GM21825 (cell line): ENCODE data around the gene HEPACAM.

ENCODE experiments used
- ATAC-seq: cut with Tn5 transposase; IDR thresholded peaks from one replicate; pipeline ENCODE4 v1.9.1; 2021; ENCODE audit warnings: mild to moderate bottlenecking, moderate library complexity; ENCODE audit not compliant: unreplicated experiment

The HEPACAM gene

DNA sequence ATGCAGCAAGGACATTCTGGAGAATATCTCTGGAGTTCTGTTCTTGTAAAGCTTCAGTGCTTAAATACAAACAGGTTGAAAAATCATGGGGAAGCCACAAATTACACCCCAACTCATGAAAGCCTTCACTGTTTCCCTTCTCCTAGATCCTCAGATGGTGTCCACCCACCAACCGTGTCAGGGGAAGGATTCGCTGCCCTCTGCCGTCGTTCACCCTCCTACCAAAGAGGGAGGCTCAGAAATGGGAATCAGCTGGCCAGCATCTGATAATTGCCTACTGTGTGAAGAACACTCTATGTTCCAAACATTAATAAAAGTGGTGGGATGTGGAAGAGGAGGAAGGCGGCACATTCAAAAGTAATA, 7.4 kb upstream of the HEPACAM start:
- no peak for ATAC-seq

DNA sequence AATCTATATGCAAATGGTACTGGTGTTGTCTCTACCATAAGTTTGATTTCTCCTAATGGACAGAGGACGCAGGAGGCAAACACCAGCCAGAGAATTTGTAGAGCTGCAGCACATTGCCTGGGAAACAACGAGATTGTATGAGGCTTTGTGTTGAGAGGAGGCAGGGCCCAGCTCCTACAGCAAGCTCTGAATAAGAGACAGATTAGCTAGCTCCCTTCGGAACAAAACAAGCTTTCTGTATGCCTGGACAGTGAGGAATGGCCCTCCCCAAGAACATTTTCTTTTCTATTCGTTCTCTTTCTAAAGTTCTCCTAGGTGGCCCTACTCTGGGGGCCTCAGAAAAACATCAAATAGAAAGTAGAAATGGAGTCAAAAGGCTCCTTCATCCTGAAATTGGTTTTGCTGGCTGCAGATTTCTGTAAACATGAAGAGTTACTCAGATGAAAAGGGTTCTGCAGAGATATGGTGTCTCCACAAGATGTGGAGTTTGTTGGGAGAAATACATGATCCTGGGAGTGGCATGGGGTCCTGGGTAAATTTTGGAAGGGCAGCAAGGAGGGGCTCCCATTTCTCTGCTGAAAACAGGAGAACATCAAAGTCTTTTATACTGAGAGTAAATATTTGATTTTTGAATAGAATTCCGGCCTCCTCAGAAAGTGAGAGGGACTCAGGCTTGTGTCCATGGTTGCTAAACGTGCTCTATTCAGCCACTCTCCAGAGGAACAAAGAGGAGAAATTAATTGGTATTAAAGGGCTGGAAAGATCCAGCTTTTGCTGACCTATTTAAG, 6.8 kb upstream of the HEPACAM start:
- ATAC-seq = no peak

DNA sequence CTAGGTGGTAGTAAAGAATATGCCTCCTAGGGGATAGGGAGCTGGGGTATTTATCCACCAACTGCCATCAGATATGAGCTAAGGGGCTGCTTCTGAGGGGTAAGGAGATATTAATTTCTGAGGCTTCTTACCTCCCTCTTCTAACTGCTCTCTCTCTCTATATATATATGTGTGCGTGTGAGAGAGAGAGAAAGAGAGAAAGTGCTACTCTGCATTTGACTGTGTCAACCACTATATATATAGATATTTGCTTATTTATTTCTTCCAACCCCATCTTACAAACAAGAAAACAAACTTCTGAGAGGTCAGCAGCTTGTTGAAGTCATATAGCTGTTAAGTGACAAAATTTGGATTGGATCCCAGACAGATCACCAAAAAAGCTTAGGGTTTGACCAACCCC, 5.9 kb upstream of the HEPACAM start:
- no peak for ATAC-seq

DNA sequence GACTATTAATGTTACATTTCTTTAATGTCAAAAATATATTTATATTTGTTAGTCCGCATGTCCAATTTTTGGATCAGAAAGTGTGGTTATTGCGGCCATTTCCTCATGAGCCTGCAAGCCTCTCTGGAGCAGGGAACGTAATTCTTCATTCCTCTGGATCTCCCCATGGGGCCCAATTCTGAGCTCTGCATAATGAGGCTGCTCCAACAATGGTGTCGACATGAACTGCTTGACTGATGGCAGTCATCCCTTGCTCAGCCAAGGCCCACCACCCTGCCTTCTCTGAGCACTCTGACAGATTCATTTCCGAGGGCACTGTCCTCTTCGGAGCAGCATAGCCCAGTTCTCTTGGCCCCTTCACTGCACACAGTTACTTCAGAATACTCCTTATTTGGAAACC, 3.1 kb upstream of the HEPACAM start:
- no peak for ATAC-seq

DNA sequence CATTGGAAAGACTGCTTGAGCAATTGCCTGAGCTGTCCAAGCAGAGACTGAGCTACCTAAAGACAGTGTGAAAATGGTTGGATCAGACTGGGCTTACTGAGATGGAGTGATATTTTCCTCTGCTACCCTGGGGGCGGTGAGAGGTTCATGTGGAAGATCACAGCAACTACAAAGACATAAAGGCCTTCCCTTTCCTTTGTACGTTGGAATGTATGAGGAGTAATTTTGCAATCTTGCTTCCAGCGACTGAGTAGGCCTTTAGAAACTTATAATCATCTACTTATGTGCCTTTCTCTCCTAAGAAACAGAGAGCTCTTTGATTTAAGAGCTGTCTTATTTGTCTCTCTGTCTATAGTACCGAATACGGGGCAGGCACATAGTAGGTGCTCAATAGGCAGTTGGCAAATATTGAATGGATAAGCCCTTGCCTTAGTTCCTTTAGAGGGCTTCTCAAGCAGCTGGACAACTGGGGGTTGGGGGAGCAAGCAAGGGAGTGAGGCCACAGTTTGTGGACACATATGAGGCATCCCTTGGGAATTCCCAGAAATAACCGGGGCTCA, 2.4 kb upstream of the HEPACAM start:
- ATAC-seq = no peak

DNA sequence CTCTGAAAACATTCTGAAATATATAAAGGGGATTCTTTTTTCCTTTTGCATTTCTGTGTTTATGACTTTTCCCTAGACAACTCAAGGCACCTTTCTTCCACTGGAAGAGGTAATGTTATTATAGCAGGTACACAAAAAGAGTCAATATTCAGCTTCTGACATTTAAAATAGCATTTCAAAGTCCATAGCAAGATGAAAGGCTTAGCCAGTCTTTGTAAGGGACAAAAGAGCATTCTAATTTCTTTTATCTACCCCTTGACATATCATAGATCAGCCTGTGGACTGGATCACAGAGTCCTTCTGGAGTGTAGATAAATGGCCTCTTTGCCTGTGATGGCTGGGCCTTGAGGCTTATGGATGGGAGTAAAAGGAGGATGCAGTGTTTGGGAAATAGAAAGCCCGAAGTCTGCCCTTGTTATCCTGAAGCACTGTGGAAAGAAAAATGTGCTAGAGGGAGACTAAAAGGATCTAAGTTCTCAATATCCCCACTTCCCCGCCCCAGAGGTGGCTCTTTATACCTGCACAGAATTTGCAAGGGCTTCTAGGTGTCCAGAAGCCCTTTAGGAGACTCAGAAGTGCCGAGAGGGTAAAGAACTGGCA, 1.6 kb upstream of the HEPACAM start:
- ATAC-seq = no peak

DNA sequence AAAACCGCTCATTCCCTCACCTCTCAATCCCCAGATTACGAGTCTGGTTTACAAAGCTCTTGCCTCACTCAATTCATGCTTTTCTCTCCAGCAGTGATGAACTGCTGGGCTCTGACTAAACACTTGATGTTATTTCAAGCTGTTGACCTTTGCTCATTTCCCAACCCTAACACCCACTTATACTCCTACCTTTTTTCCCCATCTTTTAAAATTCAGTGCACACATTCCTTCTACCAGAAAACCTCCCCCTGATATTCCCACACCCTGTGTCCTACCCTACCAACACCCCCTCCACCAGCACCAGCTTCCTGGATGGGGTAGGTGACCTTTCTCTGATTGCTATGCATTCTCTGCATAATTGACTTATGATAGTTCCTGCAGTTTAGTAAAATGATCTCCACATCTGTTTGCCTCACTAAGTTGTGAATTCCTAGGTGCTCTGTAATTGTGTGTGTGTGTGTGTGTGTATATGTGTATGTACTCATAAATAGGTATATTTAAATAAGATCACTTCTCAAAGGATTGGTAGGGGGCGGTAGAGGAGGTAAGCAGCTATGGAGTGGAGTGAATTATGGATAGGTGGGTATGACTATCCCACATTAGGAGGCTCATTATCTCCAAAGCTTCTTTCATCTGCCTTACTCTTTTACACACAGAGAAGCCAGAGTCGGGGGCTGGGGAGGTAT, 842 bp downstream of the HEPACAM start:
- ATAC-seq = no peak

DNA sequence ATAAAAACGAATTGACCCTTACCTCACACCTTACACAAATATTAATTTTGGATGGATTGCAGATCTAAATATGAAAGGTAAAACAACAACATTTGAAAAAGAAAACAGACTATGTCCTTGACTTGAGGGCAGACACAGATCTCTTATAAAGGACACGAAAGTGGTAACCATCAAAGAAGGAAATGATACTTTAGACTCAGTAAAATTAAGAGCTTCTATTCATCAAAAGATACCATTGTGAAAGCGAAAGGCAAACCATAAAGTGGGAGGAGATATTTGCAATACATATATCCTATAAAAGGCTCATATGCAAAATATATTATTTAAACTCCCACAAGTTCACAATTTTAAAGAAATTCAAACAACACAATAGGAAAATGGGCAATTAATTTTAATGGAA, 5.0 kb downstream of the HEPACAM start:
- ATAC-seq = peak; percentile 89

DNA sequence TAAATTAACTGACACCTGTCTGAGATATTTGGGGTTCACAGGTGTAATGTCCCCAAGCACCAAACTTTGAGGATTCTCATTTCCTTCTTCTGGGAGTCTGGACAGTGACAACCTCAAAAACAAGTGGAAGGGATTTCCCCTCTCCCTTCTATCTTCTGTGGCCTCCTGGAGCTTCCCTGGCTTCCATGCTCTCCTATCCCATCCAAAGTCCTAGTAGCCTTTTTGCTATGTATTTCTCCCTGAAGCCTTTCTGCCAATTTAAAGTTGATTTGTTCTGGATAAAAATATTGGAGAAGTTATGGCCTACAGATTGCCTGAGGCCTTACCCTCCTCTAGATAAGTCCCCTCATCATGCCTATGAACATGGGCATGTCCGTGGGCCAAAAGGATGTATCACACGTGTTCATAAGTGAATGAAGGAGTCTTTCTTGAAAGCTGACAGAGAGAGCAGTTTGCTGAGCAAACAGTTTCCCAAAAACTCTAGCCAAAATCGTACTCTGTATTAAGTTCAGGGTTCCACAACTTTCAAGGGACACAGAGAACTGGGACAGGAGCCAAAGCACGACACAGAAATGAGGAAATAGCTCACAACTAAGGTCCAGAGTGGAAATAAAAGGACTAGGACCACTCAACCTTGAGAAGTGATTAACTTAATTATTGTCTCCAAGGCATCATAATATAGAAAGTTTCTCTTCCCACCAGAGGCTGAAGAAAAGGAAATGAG, 6.7 kb downstream of the HEPACAM start:
- ATAC-seq = no peak

DNA sequence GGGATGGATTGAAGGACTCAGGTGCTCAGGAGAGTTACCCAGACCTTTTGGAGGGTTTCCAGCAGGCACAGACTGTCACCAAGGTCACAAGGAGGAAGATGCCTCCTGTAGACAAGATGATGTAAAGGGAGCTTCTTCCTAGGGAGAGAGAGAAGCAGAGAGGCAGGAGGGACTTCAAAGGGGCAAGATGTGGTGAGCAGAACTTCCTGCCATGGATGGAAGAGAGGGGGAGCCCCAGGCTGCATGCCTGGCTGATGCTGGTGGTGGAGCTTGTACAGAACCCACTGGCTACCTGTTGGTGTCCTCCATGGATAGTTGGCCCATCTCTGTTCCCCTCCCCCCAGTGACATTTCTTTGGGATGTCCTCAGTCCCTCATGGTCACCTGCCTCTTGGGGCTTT, 12.6 kb downstream of the HEPACAM start:
- no peak for ATAC-seq

DNA sequence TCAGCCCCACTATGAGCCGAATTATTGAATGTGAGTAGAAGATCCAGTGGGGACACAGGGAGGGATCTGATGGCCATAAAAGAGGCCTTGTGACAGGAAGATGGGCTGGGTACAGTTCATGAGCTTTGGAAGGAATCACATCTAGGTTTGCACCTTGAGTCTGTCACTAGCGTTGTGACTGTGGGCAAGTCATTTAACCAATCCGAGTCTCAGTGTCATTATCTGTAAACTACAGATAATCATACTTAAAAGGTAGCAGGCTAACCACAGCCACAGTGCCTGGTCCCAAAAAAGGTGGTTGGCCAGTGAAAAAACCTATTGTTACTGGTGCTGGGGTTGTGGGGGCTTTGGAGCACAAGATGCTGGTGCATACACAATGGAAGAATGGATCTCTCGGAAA, 13.0 kb downstream of the HEPACAM start:
- no peak for ATAC-seq

DNA sequence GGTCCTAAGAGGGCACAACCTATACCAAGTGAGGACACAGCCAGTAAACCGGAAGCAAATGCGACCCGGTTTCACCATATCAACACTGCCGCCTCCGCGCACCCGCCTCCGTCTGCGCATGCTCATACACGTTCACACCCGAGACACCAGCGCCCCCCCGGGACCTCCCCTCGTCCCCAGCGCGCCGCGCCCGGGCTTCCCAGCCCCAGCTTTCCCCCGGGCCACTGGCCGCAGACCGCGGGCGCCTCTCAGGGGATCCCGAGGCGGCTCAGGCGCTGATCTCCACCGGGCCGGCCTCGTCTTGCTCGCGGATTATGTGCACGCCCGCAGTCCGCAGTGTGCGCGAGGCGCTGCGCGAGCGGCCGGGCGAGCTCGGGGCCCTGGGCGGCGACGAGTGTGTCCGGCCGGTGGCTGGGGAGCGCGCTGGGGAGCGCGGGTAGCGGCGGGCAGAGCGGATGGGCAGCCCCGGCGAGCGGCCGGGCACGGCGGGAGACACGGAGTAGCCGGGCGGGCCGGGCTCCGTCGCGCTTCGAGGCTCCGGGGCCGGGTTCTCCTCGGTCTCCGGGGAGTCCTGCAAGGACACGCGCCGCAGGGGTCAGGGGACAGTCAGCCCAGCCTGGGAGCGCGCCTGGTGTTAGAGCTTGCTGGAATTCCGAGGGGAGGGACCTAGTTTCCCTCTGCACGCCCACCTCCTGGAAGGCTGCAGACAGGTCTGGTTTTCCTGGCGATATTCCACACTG, 14.8 kb downstream of the HEPACAM start:
- peak; percentile 66 for ATAC-seq

DNA sequence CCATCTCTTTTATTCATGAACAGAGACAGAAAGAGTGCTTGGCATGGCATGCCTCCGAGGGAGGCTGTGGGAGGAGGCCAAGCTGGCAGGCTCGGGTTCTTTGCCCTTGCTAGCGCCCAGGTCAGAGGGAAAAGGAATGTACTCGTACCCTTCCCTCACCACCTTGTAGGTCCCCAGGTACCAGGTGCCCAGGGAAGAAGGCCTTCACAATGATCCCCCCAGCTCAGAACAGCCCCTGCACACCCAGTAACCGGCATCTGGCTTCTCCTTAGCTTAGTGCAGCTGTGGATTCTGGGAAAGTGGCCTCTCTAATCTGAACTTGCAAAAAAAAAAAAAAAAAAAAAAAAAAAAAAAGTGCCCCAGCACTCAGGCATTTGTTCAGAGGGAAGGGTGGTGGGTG, 15.5 kb downstream of the HEPACAM start:
- ATAC-seq = no peak

DNA sequence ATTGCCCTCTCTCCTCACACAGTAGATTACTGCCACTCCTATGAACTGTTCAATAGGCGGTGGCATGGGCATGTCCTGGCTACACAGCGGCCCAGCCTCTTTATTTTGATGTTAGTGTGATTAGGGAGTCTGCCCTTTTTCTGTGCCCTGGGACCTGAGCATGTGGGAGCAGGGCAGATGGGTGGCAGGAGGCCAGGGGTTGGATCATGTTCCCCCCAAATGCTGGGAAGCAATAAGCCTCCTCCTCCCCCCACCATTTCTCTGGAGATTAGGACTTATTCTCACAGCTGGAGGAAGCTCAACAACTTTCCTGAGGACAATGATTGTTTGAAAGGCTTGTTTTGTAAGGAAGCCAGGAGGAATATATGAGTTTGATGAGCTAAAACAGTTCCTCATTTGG, 15.9 kb downstream of the HEPACAM start:
- no peak for ATAC-seq

DNA sequence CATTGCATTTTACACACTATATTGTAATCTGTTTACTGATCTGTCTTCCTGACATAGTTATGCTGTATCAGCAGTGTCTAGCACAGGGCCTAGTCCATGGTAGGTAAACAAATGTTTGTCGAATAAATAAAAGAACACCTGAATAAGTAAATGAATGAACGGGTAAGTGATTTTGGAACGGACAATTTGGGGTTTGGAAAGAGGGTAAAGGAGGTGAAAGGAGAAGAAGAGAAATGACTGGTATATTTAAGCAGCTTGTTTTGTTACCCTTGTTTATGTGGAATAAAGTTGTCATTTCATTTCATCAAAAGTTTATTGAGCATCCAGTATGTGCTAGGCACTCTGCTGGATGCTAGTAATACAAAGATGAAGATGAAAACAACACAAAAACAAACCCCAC, 16.9 kb downstream of the HEPACAM start, which contains the start of gene HEPN1:
HEPN1 (plus strand) TSS at position 301 of the 400 bp plus-strand sequence.
- no peak for ATAC-seq

DNA sequence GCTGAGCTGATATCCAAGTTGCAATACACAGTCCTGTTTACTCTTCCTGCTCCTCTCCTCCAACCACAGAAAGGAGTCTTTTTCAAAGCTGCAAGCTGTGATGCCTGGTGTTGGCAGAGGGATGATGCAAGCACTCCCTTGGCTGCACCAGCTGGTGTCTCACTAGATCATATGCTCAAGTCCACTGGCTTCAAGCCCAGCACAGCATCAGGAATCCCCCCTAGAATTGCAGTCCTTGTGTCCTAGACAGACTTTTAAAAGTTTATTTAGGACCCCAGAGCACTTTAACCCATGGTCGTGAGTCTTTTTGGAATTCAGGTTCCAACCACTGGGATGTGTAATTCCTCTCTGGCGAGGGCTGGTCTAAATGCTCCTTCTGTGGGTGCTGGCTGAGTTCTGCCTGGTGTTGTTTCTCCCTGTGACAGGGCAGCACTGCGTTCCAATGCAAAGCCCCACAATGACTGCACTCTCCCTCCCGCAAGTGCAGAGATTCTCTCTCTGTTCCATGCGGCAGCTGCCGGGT, 18.7 kb downstream of the HEPACAM start:
- no peak for ATAC-seq

DNA sequence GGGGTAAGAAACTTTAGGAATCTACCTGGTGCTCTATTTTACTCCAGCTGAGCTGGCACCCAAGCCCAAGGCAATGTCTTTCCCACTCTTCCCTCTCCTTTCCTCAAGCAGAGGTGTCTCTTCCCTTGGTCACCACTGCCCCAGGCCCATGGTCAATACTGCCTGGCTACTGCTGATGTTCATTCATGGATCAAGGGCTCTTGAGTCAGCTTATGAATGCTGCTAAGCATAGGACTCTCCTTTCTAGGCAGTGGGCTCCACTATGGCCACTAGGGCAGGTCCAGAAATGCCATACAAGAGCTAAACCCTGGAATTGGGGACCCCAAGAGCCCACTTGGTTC, 19.5 kb downstream of the HEPACAM start:
- ATAC-seq = no peak

DNA sequence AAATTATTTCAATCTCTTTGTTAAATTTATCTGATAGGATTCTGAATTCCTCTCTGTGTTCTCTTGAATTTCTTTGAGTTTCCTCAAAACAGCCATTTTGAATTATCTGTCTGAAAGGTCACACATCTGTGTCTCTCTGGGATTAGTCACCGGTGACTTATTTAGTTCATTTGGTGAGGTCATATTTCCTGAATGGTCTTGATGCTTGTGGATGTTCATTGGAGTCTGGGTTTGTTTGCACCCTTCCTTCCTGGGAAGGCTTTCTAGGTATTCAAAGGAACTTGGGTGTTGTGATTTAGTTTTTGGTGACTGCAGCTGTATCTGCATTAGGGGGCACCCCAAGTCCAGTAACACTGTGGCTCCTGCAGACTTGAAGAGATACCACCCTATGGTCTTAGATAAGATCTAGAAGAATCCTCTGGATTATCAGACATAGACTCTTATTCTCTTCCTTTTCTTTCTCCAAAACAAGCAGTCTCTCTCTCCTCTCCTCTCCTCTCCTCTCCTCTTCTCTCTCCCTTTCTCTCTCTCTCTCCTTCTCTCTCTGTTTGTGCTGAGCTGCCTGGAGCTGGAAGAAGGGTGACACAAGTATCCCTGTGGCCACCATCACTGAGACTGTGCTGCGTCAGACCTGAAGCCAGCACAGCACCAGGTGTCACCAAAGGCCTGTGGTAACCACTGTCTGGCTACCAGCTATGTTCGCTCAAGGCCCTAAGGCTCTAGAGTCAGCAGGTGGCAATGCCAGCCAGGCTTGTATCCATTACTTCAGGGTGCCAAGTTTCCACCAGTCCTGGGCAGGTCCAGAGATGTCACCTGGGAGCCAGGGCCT, 20.1 kb downstream of the HEPACAM start:
- ATAC-seq = no peak

DNA sequence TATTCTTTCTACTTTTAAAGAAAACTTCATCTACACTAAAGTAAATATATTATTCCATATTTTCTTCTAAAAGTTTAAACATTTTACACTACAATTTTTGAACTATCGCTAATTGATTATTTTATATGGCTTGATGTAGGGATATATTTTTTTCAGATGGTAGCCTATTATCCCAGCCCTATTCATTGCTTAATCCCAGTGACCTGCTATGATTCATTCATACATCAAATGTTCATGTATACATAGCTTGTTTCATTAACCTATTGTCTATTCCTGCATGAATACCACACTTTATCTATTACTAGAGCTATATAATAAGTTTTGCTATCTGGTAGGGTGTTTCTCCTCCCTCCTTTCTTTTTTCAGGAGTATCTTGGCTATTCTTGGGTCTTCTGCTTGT, 33.2 kb downstream of the HEPACAM start:
- ATAC-seq = no peak

DNA sequence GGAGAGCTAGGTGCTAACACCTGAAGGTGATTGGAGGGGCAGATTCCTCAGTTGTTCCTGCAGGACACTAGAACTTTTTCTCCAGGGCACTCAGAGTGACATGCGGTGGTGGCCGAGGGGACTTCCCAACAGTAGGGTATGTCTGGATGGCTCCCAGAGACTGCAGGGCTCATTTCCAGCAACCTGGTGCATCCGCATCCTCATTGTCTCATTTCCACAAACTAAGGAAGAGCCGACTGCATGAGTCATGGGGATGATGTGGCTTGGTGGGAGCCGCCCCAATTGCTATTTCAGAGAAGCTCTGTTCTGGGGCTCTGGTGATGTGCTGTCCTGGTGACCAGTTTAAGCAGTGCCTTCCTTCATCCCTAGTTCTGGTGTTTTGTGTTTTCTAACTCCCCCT, 35.4 kb downstream of the HEPACAM start:
- no peak for ATAC-seq
